OCI-LY3 (cell line): ENCODE results near the gene TCAF1.
A peak's percentile ranks its signal among the peaks of the same experiment; 100 is the strongest.

ENCODE experiments used
- H2AFZ ChIP-seq: fragments of 200-600, 300-600 bp; shearing (Covaris generic); 2 replicates; pipeline ENCODE4 v1.6.0; 2014; ENCODE audit warnings: antibody characterized with exemption, low read depth, low read length
- H3K27ac ChIP-seq: fragments of 200-600, 300-600 bp; sonication (generic); 2 replicates; pipeline ENCODE4 v1.5.1; 2014; ENCODE audit warnings: mild to moderate bottlenecking, low read length, moderate library complexity, mixed read lengths
- H3K27me3 ChIP-seq: fragments of 200-600, 300-600 bp; sonication (generic); 2 replicates; pipeline ENCODE4 v1.6.1; 2014; ENCODE audit warnings: low read depth, low read length, mixed read lengths
- H3K36me3 ChIP-seq: fragments of 200-600, 300-600 bp; sonication (generic); replicated peaks from 2 replicates; pipeline ENCODE3; 2014; ENCODE audit warnings: low read depth, low read length, mixed read lengths
- H3K4me1 ChIP-seq: fragments of 300-600, 200-600 bp; sonication (generic); 2 replicates; pipeline ENCODE4 v1.6.1; 2014; ENCODE audit warnings: low read length, mixed read lengths
- H3K4me2 ChIP-seq: fragments of 200-600, 300-600 bp; sonication (generic); 2 replicates; pipeline ENCODE4 v1.6.1; 2014; ENCODE audit warnings: low read length, mixed read lengths
- H3K4me3 ChIP-seq: fragments of 300-600, 200-600 bp; sonication (generic); 2 replicates; pipeline ENCODE4 v1.5.1; 2014; ENCODE audit warnings: antibody characterized with exemption, mild to moderate bottlenecking, low read length, moderate library complexity
- H3K79me2 ChIP-seq: fragments of 300-600, 200-600 bp; shearing (Covaris generic); 2 replicates; pipeline ENCODE4 v1.6.1; 2014; ENCODE audit warnings: mild to moderate bottlenecking, low read length, mixed read lengths
- H3K9ac ChIP-seq: fragments of 300-600, 200-600 bp; shearing (Covaris generic); 2 replicates; pipeline ENCODE4 v1.6.0; 2014; ENCODE audit warnings: mild to moderate bottlenecking, low read length, moderate library complexity
- H3K9me3 ChIP-seq: fragments of 200-600, 300-600 bp; shearing (Covaris generic); 2 replicates; pipeline ENCODE4 v1.6.1; 2014; ENCODE audit warnings: low read length, mixed read lengths; ENCODE audit not compliant: insufficient read depth
- H4K20me1 ChIP-seq: fragments of 200-600, 300-600 bp; sonication (generic); 2 replicates; pipeline ENCODE4 v1.6.1; 2016; ENCODE audit warnings: low read length, mixed read lengths; ENCODE audit not compliant: insufficient read depth
- CTCF ChIP-seq: fragments of 200-600, 300-600 bp; sonication (generic); IDR thresholded peaks from 2 replicates; pipeline ENCODE4 v1.5.1; 2014; ENCODE audit warnings: antibody characterized with exemption, low read length, low read depth
- EZH2phosphoT487 ChIP-seq: fragments of 200-600 bp; shearing (Covaris generic); IDR thresholded peaks from 2 replicates; pipeline ENCODE4 v1.6.1; 2018; ENCODE audit warnings: antibody characterized with exemption, mixed run types, low read depth

Gene TCAF1

GRCh38 chr7:143901668-143902331 is at the start of gene TCAF1:
TCAF1 (minus strand) TSS chr7:143902176; CDS start chr7:143876608, 25,568 bp downstream.
- Histone ChIP-seq H3K27ac (peak within 1 kb of the TSS; percentile 61), H2AFZ (peak within 1 kb of the TSS; percentile 94), H3K36me3 (no peaks in the 10 kb centered on the region), H3K79me2 (peaks cover 17% of the 10 kb centered on the region), H3K4me1 (peaks cover 8% of the 10 kb centered on the region), H3K27me3 (no peaks in the 10 kb centered on the region), H3K4me3 (peak within 1 kb of the TSS; percentile 91), H3K4me2 (peak within 1 kb of the TSS; percentile 80), H3K9ac (peak within 1 kb of the TSS; percentile 85), H4K20me1 (no peaks in the 10 kb centered on the region), H3K9me3 (no peaks in the 10 kb centered on the region)
- TF ChIP-seq EZH2phosphoT487 (no peak), CTCF (peak; percentile 57)

- Histone ChIP-seq H3K27ac (no peak overlapping the region), H3K9me3 (no peaks in the 10 kb centered on the region), H3K36me3 (no peaks in the 10 kb centered on the region), H3K79me2 (no peaks in the 10 kb centered on the region), H2AFZ (no peak overlapping the region), H3K4me3 (no peak overlapping the region), H3K4me1 (no peaks in the 10 kb centered on the region), H4K20me1 (no peaks in the 10 kb centered on the region), H3K27me3 (peaks cover 12% of the 10 kb centered on the region; the same call in 1 of the 2 replicates), H3K9ac (no peak overlapping the region), H3K4me2 (no peak overlapping the region)
- TF ChIP-seq EZH2phosphoT487, result no peak
- no peak for TF ChIP-seq CTCF
Observed at GRCh38 chr7:143948733-143949132, 46.8 kb upstream of the TCAF1 start.

GRCh38 chr7:143947111-143947510 is 45.1 kb upstream of the TCAF1 start:
- Histone ChIP-seq H3K36me3 (no peaks in the 10 kb centered on the region), H3K4me3 (no peak overlapping the region), H3K9ac (no peak overlapping the region), H4K20me1 (no peaks in the 10 kb centered on the region), H3K4me2 (no peak overlapping the region), H2AFZ (no peak overlapping the region), H3K79me2 (no peaks in the 10 kb centered on the region), H3K4me1 (no peaks in the 10 kb centered on the region), H3K9me3 (no peaks in the 10 kb centered on the region), H3K27me3 (0 out of 2 replicates have a peak, but pooled peaks cover 4% of the 10 kb centered on the region), H3K27ac (no peak overlapping the region)
- TF ChIP-seq EZH2phosphoT487 (no peak), CTCF (no peak)

GRCh38 chr7:143945423-143945822 is 43.4 kb upstream of the TCAF1 start:
- Histone ChIP-seq H3K9ac (no peak overlapping the region), H4K20me1 (no peaks in the 10 kb centered on the region), H3K27ac (no peak overlapping the region), H3K36me3 (no peaks in the 10 kb centered on the region), H3K79me2 (no peaks in the 10 kb centered on the region), H3K4me2 (no peak overlapping the region), H2AFZ (no peak overlapping the region), H3K4me3 (no peak overlapping the region), H3K9me3 (no peaks in the 10 kb centered on the region), H3K27me3 (0 out of 2 replicates have a peak, but pooled peaks cover 4% of the 10 kb centered on the region), H3K4me1 (no peaks in the 10 kb centered on the region)
- TF ChIP-seq CTCF (no peak), EZH2phosphoT487 (no peak)
